ENCODE results near the gene ADORA1.

DNA sequence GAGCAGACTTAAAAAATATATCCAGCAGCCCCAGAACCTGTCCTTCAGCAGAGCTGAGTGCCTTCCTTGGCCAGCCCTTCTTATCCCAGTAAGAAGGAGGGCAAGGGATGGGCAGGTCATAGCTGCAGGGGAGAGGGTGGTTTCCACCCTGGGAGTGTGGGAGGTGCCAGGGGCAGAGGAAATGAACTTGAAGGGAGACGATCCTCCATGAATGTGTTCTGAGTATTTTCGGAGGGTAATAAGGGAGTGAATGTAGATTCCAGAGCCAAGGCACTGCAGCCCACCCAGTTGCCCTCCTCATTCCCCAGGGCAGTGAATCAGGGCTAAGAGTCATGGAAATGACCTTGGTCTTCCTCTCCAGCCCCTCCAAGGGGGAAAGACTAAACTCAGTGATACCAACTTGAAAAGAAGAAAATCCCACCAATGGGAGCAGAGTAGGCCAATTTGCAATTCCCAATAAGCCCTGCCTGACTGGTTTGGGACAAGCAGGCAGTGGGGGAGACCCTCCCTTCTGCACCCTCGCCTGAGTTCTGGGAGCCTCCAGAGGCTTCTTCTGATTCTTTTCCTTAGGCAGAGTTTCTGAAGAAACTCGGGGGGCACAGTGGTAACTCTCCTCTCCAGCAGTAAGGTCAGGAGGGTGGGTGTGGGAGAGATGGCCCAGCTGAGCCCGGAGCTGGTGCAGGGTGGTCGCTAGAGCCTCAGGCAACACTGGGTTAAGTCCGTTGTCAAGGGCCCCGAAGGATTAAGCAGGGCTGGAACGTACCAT, 45.9 kb upstream of the ADORA1 start:
- TF ChIP-seq, protein P1, sequence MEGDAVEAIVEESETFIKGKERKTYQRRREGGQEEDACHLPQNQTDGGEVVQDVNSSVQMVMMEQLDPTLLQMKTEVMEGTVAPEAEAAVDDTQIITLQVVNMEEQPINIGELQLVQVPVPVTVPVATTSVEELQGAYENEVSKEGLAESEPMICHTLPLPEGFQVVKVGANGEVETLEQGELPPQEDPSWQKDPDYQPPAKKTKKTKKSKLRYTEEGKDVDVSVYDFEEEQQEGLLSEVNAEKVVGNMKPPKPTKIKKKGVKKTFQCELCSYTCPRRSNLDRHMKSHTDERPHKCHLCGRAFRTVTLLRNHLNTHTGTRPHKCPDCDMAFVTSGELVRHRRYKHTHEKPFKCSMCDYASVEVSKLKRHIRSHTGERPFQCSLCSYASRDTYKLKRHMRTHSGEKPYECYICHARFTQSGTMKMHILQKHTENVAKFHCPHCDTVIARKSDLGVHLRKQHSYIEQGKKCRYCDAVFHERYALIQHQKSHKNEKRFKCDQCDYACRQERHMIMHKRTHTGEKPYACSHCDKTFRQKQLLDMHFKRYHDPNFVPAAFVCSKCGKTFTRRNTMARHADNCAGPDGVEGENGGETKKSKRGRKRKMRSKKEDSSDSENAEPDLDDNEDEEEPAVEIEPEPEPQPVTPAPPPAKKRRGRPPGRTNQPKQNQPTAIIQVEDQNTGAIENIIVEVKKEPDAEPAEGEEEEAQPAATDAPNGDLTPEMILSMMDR (IDR thresholded peaks at IDR 0.05; ENCODE audit: low read length), result no peak
- TF ChIP-seq EZH2 (IDR thresholded peaks at IDR 0.05; ENCODE audit: borderline replicate concordance, low read length), result no peak

Data from OCI-LY1 (cell line).